HEK293 (cell line): ENCODE results near the gene RBFOX2.

Experiments
- CTCF ChIA-PET: fragments of 350-600 bp; formaldehyde crosslinking; extraction: SDS; loops from one replicate; lab custom pipeline; 2021; ENCODE audit warnings: antibody characterized with exemption; lab: Yijun Ruan, JAX
- POLR2A ChIA-PET: fragments of 300-600 bp; formaldehyde crosslinking; extraction: SDS; loops from one replicate; lab custom pipeline; 2020; ENCODE audit warnings: antibody characterized with exemption, inconsistent platforms; lab: Yijun Ruan, JAX
- H3K27ac ChIP-seq: fragments of 200-500 bp; sonication (Bioruptor generic); 2 replicates; pipeline ENCODE4 v1.5.1; 2014; ENCODE audit warnings: low read depth, low read length, control low read depth, inconsistent platforms; ENCODE audit errors: extremely low read depth
- H3K36me3 ChIP-seq, 2 experiments: fragments of 200-500 bp in 1 of 2; sonication (Bioruptor generic) in 1 of 2; 1 replicate in 1 of 2; 2 replicates in 1 of 2; pipeline ENCODE4 v1.5.1; 2014 to 2017; ENCODE audit warnings: inconsistent platforms in 2 of 2, low read length in 2 of 2; ENCODE audit not compliant: control insufficient read depth in 2 of 2, insufficient read depth in 1 of 2
- H3K4me1 ChIP-seq: fragments of 200-500 bp; sonication (Bioruptor generic); 2 replicates; pipeline ENCODE4 v1.5.1; 2014; ENCODE audit warnings: mild to moderate bottlenecking, low read length, inconsistent platforms; ENCODE audit not compliant: control insufficient read depth, insufficient read depth
- H3K4me3 ChIP-seq: 2 replicates; pipeline ENCODE4 v1.5.1; 2011; ENCODE audit warnings: low read depth, mild to moderate bottlenecking, control low read depth, low read length, moderate library complexity
- H3K9me3 ChIP-seq: fragments of 200-500 bp; sonication (Bioruptor generic); 2 replicates; pipeline ENCODE4 v1.5.1; 2014; ENCODE audit warnings: low read depth, low read length, inconsistent platforms; ENCODE audit not compliant: control insufficient read depth, insufficient read depth
- GLIS2 ChIP-seq: fragments of 450-650 bp; formaldehyde crosslinking; IDR thresholded peaks from 2 replicates; pipeline ENCODE4 v1.5.1; 2016; ENCODE audit warnings: missing biosample characterization, missing genetic modification characterization
- HOXD13 ChIP-seq: sonication (generic); formaldehyde crosslinking; IDR thresholded peaks from 2 replicates; pipeline ENCODE4 v1.8.0; 2022; ENCODE audit warnings: missing genetic modification reagents, borderline replicate concordance
- KLF1 ChIP-seq: fragments of 450-650 bp; formaldehyde crosslinking; IDR thresholded peaks from 2 replicates; pipeline ENCODE4 v1.5.1; 2016; ENCODE audit warnings: missing biosample characterization, missing genetic modification characterization
- KLF10 ChIP-seq: fragments of 450-650 bp; IDR thresholded peaks from 2 replicates; pipeline ENCODE4 v1.5.1; 2018; ENCODE audit warnings: missing biosample characterization, mild to moderate bottlenecking, missing genetic modification characterization
- KLF7 ChIP-seq: fragments of 450-650 bp; formaldehyde crosslinking; IDR thresholded peaks from 2 replicates; pipeline ENCODE4 v1.5.1; 2016; ENCODE audit warnings: missing biosample characterization, missing genetic modification characterization, borderline replicate concordance
- TCF7L2 ChIP-seq: IDR thresholded peaks from 2 replicates; pipeline ENCODE4 v1.6.1; 2011; ENCODE audit warnings: low read depth, mild to moderate bottlenecking, inconsistent platforms, low read length, moderate library complexity, borderline replicate concordance
- WT1 ChIP-seq: fragments of 450-650 bp; formaldehyde crosslinking; IDR thresholded peaks from 2 replicates; pipeline ENCODE4 v1.5.1; 2016; ENCODE audit warnings: missing biosample characterization, missing genetic modification characterization
- ZBTB44 ChIP-seq: fragments of 450-650 bp; IDR thresholded peaks from 2 replicates; pipeline ENCODE4 v1.5.1; 2018; ENCODE audit warnings: missing biosample characterization, mild to moderate bottlenecking, missing genetic modification characterization
- ZBTB8A ChIP-seq: fragments of 450-650 bp; formaldehyde crosslinking; IDR thresholded peaks from 2 replicates; pipeline ENCODE4 v1.5.1; 2016; ENCODE audit warnings: missing biosample characterization, missing genetic modification characterization
- ZFP37 ChIP-seq: fragments of 450-650 bp; formaldehyde crosslinking; IDR thresholded peaks from 2 replicates; pipeline ENCODE4 v1.5.1; 2016; ENCODE audit warnings: missing biosample characterization, missing genetic modification characterization
- ZFP41 ChIP-seq: fragments of 450-650 bp; formaldehyde crosslinking; IDR thresholded peaks from 2 replicates; pipeline ENCODE4 v1.5.1; 2016; ENCODE audit warnings: missing biosample characterization, missing genetic modification characterization, borderline replicate concordance
- ZIC2 ChIP-seq: fragments of 450-650 bp; formaldehyde crosslinking; IDR thresholded peaks from 2 replicates; pipeline ENCODE4 v1.5.1; 2016; ENCODE audit warnings: missing biosample characterization, missing genetic modification characterization
- ZNF211 ChIP-seq: fragments of 450-650 bp; formaldehyde crosslinking; IDR thresholded peaks from 2 replicates; pipeline ENCODE4 v1.5.1; 2016; ENCODE audit warnings: low read depth, missing biosample characterization, missing genetic modification characterization
- ZNF248 ChIP-seq: fragments of 450-650 bp; formaldehyde crosslinking; IDR thresholded peaks from 2 replicates; pipeline ENCODE4 v1.5.1; 2017; ENCODE audit warnings: missing biosample characterization, missing genetic modification characterization
- ZNF274 ChIP-seq, 2 experiments: fragments of 200-500 bp in 1 of 2; fragments of 450-650 bp in 1 of 2; sonication (Bioruptor generic) in 1 of 2; formaldehyde crosslinking in 1 of 2; IDR thresholded peaks; 2 replicates each; pipeline versions ENCODE4 v1.5.1 to v1.6.1; 2014 to 2016; ENCODE audit warnings: borderline replicate concordance in 1 of 2, inconsistent platforms in 1 of 2, low read length in 1 of 2, missing biosample characterization in 1 of 2, missing genetic modification characterization in 1 of 2
- ZNF335 ChIP-seq: fragments of 450-650 bp; formaldehyde crosslinking; conservative IDR thresholded peaks from 2 replicates; pipeline ENCODE4 v1.5.1; 2016; ENCODE audit warnings: missing biosample characterization, missing genetic modification characterization
- ZNF350 ChIP-seq: fragments of 450-650 bp; formaldehyde crosslinking; IDR thresholded peaks from 2 replicates; pipeline ENCODE4 v1.5.0; 2017; ENCODE audit warnings: missing biosample characterization, mild to moderate bottlenecking, missing genetic modification characterization
- ZNF404 ChIP-seq: fragments of 450-650 bp; formaldehyde crosslinking; IDR thresholded peaks from 2 replicates; pipeline ENCODE4 v1.5.1; 2017; ENCODE audit warnings: missing biosample characterization, missing genetic modification characterization
- ZNF473 ChIP-seq: fragments of 450-650 bp; formaldehyde crosslinking; IDR thresholded peaks from 2 replicates; pipeline ENCODE4 v1.5.1; 2017; ENCODE audit warnings: missing biosample characterization, missing genetic modification characterization
- ZNF501 ChIP-seq: fragments of 450-650 bp; formaldehyde crosslinking; IDR thresholded peaks from 2 replicates; pipeline ENCODE4 v1.5.1; 2016; ENCODE audit warnings: missing biosample characterization, missing genetic modification characterization
- ZNF514 ChIP-seq: fragments of 450-650 bp; formaldehyde crosslinking; IDR thresholded peaks from 2 replicates; pipeline ENCODE4 v1.5.1; 2016; ENCODE audit warnings: missing biosample characterization, missing genetic modification characterization
- ZNF549 ChIP-seq: fragments of 450-650 bp; IDR thresholded peaks from 2 replicates; pipeline ENCODE4 v1.5.1; 2018; ENCODE audit warnings: missing biosample characterization, missing genetic modification characterization, mild to moderate bottlenecking, inconsistent platforms, moderate library complexity
- ZNF654 ChIP-seq: fragments of 450-650 bp; formaldehyde crosslinking; IDR thresholded peaks from 2 replicates; pipeline ENCODE4 v1.5.1; 2016; ENCODE audit warnings: low read depth, missing biosample characterization, missing genetic modification characterization
- ZNF777 ChIP-seq: fragments of 450-650 bp; formaldehyde crosslinking; IDR thresholded peaks from 2 replicates; pipeline ENCODE4 v1.5.1; 2017; ENCODE audit warnings: missing biosample characterization, missing genetic modification characterization, borderline replicate concordance
- ZNF830 ChIP-seq: fragments of 450-650 bp; IDR thresholded peaks from 2 replicates; pipeline ENCODE4 v1.5.0; 2018; ENCODE audit warnings: missing biosample characterization, missing genetic modification characterization, low read depth, mild to moderate bottlenecking, moderate library complexity
- ZSCAN30 ChIP-seq: fragments of 450-650 bp; IDR thresholded peaks from 2 replicates; pipeline ENCODE4 v1.5.1; 2018; ENCODE audit warnings: missing biosample characterization, mild to moderate bottlenecking, missing genetic modification characterization, moderate library complexity
- TF ChIP-seq, protein P1 (sequence below): sonication (generic); formaldehyde crosslinking; IDR thresholded peaks from 2 replicates; pipeline ENCODE4 v1.8.1; 2022; ENCODE audit warnings: mild to moderate bottlenecking, moderate library complexity, missing genetic modification reagents

Gene RBFOX2

DNA sequence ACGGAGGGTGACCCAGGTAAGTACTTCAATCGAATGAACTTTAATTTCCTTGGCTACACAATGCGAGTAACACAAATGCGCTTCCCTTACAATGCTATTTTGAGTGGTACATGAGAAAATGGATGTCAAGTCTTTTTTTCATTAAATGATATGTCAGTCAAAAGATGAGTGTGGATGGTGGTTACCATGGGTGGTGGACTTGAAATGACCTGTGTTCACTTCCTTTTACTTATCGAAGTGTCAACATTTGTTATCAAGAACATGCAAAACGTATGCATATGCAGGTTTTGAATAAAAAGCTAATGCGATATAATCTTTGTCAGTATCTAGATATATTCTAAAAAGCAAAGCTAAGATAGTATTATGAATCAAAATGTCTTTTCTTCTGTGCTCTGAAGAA, 319.7 kb downstream of the RBFOX2 start (continued):
- TF ChIP-seq KLF7 (tag by site-specific recombination) (no peak), ZNF211 (no peak), GLIS2 (tag by site-specific recombination) (no peak), TCF7L2 (no peak), ZBTB8A (tag by site-specific recombination) (no peak), ZNF274 (IDR thresholded peaks at IDR 0.05; ENCODE audit: low read length) (no peak), ZNF274 (tag by site-specific recombination; IDR thresholded peaks at IDR 0.05; ENCODE audit: borderline replicate concordance) (no peak), ZFP41 (no peak), ZNF473 (no peak), ZFP37 (no peak)

- TF ChIP-seq ZNF248 (tag by site-specific recombination) (no peak), ZNF777 (no peak), TCF7L2 (no peak), ZNF501 (no peak), ZNF654 (tag by site-specific recombination) (no peak), KLF10 (no peak), ZNF549 (tag by site-specific recombination) (no peak), ZSCAN30 (no peak), ZNF404 (tag by site-specific recombination) (no peak), ZNF514 (tag by site-specific recombination) (no peak), WT1 (tag by site-specific recombination) (no peak), ZNF830 (tag by site-specific recombination) (no peak), KLF1 (tag by site-specific recombination) (no peak), HOXD13 (no peak), ZNF350 (tag by site-specific recombination) (no peak), ZNF274 (IDR thresholded peaks at IDR 0.05; ENCODE audit: low read length) (no peak), ZNF274 (tag by site-specific recombination; IDR thresholded peaks at IDR 0.05; ENCODE audit: borderline replicate concordance) (no peak), ZIC2 (no peak), ZNF335 (tag by site-specific recombination) (no peak), ZBTB44 (tag by site-specific recombination) (no peak)
- TF ChIP-seq, protein P1, sequence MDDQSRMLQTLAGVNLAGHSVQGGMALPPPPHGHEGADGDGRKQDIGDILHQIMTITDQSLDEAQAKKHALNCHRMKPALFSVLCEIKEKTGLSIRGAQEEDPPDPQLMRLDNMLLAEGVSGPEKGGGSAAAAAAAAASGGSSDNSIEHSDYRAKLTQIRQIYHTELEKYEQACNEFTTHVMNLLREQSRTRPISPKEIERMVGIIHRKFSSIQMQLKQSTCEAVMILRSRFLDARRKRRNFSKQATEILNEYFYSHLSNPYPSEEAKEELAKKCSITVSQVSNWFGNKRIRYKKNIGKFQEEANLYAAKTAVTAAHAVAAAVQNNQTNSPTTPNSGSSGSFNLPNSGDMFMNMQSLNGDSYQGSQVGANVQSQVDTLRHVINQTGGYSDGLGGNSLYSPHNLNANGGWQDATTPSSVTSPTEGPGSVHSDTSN (CRISPR knock-in tag): no peak
- H3K9me3 ChIP-seq: no peaks in the 10 kb centered on the region
- H3K27ac ChIP-seq: no peak overlapping the region
- H3K36me3 ChIP-seq: no peaks in the 10 kb centered on the region
- no peaks in the 10 kb centered on the region for H3K4me1 ChIP-seq
- CTCF ChIA-PET: interaction anchor here (1.0 kb wide), 1 partner anchor 416 kb away, joined by 3 read pairs; no protein-coding TSS in a partner anchor
- POLR2A ChIA-PET: no interaction called here
- H3K4me3 ChIP-seq: no peak overlapping the region
Observed at GRCh38 chr22:35708453-35708852, 320.2 kb downstream of the RBFOX2 start.
